LoVo (cell line): ENCODE results near the gene PLA2G4F.

ENCODE experiments used
- DNase-seq: peaks from one replicate; pipeline ENCODE4 v3.0.0-alpha.2; 2016; ENCODE audit warnings: low spot score

Gene PLA2G4F

DNA sequence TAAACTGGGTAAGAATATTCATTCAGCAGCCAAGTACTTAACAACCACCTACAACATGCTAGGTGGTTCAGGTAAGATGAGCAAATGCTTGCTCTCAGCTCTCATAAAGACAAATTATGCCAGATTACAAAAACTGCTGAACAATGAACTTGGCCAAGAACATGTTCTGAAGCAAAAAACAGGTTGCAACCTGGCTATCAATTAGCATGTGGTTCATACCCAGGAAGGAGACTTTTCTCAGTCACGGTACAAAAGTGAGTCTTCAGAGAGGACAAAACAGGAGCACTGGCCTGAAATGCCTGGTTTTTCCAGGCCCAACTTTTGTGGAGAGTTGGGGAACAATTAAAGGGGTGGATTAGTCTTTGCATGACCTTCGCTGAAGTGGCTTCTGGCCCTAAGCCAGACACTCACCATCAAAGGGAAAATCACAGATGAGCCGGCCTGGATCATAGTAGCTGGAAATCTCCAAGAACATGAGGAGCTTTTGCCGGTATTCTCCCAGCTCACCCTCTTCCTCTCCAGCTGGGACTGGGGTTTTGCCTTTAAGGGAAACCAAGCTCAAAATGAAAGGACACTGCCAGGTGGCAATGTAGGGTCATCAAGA, 7.6 kb upstream of the PLA2G4F start:
- no peak for DNase-seq

GRCh38 chr15:42163291-42163690, 6.9 kb upstream of the PLA2G4F start:
- no peak for DNase-seq

DNA sequence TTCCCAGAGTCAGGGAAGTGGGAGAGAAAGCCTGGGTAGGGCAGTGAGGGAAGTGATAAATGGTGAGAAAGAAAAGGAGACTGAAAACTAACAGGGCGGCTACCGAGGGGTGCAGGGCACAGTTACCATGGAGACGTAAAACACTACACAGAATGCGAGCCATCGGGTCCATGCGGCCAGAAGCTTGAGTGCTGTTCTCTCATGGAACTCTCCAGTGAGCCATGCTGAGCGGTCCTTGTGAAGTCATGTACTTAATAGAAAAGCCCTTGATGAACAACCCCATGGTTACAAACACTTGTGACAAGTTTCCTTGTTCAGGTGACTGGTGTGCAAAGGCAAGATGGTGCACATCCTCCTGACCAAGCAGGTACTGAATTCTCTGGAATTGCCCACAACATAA, 3.7 kb upstream of the PLA2G4F start:
- DNase-seq, result no peak

GRCh38 chr15:42159381-42160015, 3.1 kb upstream of the PLA2G4F start:
- no peak for DNase-seq

GRCh38 chr15:42158941-42159340, 2.5 kb upstream of the PLA2G4F start:
- DNase-seq, result no peak

DNA sequence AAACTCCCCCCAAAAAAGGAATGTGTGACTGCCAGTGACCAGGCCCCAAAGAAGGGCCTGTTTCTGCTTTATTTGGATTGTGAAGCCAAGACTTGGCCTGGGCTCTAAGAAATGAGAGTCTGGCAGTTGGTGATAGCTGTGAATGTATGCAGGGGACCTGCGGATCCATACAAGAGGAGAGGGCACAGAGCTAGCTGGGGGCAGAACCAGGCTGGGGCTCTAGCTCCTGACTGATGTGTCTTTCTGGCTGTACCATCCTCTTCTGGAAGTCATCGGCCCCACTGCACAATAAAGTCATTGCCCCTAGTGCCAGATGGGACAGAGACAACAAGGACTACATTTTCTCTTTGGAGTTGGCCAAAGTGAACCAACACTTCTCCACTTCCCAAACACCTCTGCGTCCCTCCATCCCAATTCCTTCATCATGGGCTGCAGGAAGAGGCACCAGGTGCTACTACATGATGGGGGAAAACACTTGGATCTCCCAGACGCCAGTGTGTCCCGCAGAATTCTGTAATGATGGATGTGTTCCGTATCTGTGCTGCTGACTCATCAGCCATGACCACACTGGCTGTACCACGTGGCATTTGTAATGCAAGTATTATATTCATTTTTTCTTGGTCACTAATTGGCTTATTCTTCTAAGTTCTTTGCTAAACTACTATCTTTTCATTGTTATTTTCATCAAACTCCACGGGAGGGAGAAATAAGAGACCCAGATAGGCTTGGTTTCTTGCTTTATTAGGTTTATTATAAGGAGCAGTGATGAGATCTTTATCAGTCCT, 1.7 kb upstream of the PLA2G4F start:
- DNase-seq, result no peak

- DNase-seq, result no peak
These were observed 945 bp upstream of the PLA2G4F start for GRCh38 chr15:42157381-42157780.

GRCh38 chr15:42155546-42156242, 742 bp downstream of the PLA2G4F start:
- DNase-seq, result no peak

GRCh38 chr15:42154956-42155355, 1.5 kb downstream of the PLA2G4F start:
- no peak for DNase-seq

GRCh38 chr15:42154212-42154941, 2.1 kb downstream of the PLA2G4F start:
- no peak for DNase-seq

GRCh38 chr15:42153874-42154211, 2.6 kb downstream of the PLA2G4F start:
- no peak for DNase-seq

DNA sequence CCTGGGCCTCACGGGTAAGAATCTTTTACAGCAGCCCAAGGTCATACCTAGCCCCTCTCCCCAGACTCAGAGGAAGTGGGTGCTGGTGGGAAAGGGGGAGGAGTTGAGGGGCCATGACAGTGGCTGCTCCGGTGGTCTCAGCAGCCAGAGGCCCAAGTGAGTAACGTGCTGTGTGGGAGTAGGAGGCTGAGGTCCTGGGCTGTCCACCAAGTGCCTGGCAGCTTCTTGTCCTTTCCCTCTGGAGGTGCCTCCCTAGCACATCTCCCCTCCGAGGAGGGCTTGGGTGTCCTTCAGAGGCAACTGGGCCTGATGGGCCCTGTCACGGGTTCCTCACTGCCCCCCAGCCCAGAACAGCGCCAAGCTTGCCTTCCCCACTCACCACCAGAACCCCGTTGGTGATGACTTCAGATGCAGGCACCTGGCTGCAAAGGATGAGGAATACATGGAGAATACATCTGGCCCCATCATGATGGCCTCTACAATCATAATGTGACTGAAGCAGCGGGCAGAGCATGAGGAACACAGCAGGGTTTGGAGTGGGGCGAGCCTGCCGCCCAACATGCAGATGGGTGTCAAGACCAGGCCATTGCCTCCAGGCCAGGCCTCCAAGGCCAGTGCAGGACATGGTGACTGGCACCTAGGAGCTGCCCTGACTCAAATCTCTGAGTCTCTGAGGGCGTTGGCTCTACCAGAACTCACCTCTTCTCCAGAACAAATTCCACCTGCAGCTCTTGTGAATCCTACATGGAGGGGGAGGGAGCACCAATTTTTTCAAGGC, 3.3 kb downstream of the PLA2G4F start:
- DNase-seq, result no peak

DNA sequence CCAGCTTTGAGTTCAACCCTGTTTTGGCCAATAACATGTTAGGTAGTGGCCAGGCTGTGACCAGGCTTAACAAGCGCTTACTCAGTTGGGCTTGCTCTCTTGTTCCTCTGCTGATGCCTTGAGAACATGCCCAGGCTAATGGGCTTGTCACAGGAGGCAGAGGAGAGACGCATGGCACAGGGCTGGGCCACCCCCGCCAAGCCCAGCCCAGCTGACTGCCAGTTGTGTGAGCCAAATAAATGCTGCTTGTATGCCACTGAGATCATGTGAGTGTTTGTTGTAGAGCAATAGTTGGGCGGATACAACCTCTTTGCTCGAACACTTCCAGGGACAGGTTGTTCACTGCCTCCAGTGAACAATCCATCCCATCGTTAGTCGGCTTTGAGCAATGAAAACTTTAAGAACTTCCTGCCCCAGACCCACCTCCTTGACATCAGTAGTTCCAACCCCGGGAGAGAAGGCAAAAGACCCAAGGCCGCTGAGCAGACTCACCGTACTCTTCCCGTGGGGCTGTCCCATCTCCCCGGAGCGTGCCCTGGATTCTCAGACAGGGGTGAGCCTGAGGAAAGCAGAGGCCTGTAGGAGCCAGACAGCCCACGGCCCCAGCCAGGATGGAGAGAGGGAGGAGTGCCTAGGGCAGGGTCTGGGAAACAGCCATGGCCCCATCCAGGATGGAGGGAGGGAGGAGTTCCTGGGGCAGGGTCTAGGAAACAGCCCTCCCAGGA, 4.1 kb downstream of the PLA2G4F start:
- DNase-seq, result no peak

DNA sequence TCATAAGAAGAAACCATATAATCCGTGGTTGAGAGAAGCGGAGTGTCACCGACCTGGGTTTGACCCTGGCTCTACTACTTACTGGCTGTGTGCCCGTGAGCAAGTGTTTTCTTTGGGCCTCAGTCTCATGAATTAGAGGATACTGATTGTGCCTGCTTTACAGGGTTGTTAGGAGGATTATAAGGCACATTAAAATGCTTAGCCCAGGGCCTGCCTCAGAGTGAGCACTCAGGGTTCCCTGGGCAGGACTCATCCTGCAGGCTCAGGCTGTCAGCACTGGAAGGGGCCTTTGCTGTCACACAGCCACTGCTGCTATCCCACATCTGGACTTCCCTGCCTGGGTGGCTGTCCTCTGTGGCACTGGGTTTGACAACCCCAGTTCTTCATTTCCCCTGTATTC, 4.7 kb downstream of the PLA2G4F start:
- DNase-seq, result no peak

DNA sequence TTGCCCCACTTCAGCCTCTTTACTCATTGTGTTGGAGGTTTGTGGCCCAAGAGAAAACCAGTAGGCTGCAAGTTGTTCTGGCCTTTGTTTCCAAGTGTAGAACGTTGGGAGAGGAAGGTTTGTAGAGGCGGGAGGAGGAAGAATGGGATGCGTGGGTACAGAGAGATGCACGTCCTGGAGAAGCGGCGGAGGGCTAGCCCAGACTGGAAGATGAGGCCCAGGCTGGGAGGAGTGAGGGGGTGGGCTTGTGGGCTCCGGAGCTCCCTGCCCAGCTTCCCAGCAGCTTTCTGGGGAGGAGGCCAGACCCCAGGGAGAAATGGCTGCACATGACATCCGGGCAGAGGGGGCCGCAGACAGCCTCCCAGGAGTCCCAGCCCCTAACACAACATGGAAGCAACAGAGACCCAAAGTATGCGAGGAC, 5.3 kb downstream of the PLA2G4F start:
- no peak for DNase-seq

GRCh38 chr15:42150219-42150970, 6.0 kb downstream of the PLA2G4F start:
- DNase-seq, result no peak

- no peak for DNase-seq
These were observed 6.8 kb downstream of the PLA2G4F start for GRCh38 chr15:42149493-42150218.

GRCh38 chr15:42148808-42149492, 7.5 kb downstream of the PLA2G4F start:
- no peak for DNase-seq

DNA sequence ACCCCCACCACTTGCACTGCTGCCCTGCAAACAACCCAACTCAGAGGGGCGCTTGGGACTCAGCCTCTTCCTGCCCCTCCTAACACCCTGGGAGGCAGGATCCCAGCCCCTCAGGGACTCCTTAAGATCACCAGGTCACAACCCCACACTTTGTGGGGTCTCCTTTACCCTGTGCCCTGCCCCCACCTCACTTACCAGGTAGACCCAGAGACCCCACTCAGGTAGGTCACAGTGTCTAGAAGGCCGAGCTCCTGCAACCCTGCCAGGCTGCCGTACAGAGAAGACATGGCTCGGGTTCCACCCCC, 9.1 kb downstream of the PLA2G4F start:
- DNase-seq, result no peak
